HEK293 (cell line): ENCODE measurements around the gene WAC.

ENCODE experiments used
- CTCF ChIA-PET: fragments of 350-600 bp; formaldehyde crosslinking; extraction: SDS; loops from one replicate; lab custom pipeline; 2021; ENCODE audit warnings: antibody characterized with exemption; lab: Yijun Ruan, JAX
- POLR2A ChIA-PET: fragments of 300-600 bp; formaldehyde crosslinking; extraction: SDS; loops from one replicate; lab custom pipeline; 2020; ENCODE audit warnings: antibody characterized with exemption, inconsistent platforms; lab: Yijun Ruan, JAX
- H3K27ac ChIP-seq: fragments of 200-500 bp; sonication (Bioruptor generic); 2 replicates; pipeline ENCODE4 v1.5.1; 2014; ENCODE audit warnings: low read depth, low read length, control low read depth, inconsistent platforms; ENCODE audit errors: extremely low read depth
- H3K36me3 ChIP-seq, 2 experiments: fragments of 200-500 bp in 1 of 2; sonication (Bioruptor generic) in 1 of 2; 1 replicate in 1 of 2; 2 replicates in 1 of 2; pipeline ENCODE4 v1.5.1; 2014 to 2017; ENCODE audit warnings: inconsistent platforms in 2 of 2, low read length in 2 of 2; ENCODE audit not compliant: control insufficient read depth in 2 of 2, insufficient read depth in 1 of 2
- H3K4me1 ChIP-seq: fragments of 200-500 bp; sonication (Bioruptor generic); 2 replicates; pipeline ENCODE4 v1.5.1; 2014; ENCODE audit warnings: mild to moderate bottlenecking, low read length, inconsistent platforms; ENCODE audit not compliant: control insufficient read depth, insufficient read depth
- H3K4me3 ChIP-seq: 2 replicates; pipeline ENCODE4 v1.5.1; 2011; ENCODE audit warnings: low read depth, mild to moderate bottlenecking, control low read depth, low read length, moderate library complexity
- H3K9me3 ChIP-seq: fragments of 200-500 bp; sonication (Bioruptor generic); 2 replicates; pipeline ENCODE4 v1.5.1; 2014; ENCODE audit warnings: low read depth, low read length, inconsistent platforms; ENCODE audit not compliant: control insufficient read depth, insufficient read depth
- BCL11A ChIP-seq: fragments of 450-650 bp; formaldehyde crosslinking; IDR thresholded peaks from 2 replicates; pipeline ENCODE4 v1.5.1; 2016; ENCODE audit warnings: low read depth, missing biosample characterization, missing genetic modification characterization
- GLI4 ChIP-seq: fragments of 450-650 bp; formaldehyde crosslinking; IDR thresholded peaks from 2 replicates; pipeline ENCODE4 v1.5.1; 2016; ENCODE audit warnings: missing biosample characterization, missing genetic modification characterization
- KLF1 ChIP-seq: fragments of 450-650 bp; formaldehyde crosslinking; IDR thresholded peaks from 2 replicates; pipeline ENCODE4 v1.5.1; 2016; ENCODE audit warnings: missing biosample characterization, missing genetic modification characterization
- KLF7 ChIP-seq: fragments of 450-650 bp; formaldehyde crosslinking; IDR thresholded peaks from 2 replicates; pipeline ENCODE4 v1.5.1; 2016; ENCODE audit warnings: missing biosample characterization, missing genetic modification characterization, borderline replicate concordance
- MYNN ChIP-seq: fragments of 450-650 bp; formaldehyde crosslinking; IDR thresholded peaks from 2 replicates; pipeline ENCODE4 v1.5.1; 2016; ENCODE audit warnings: missing biosample characterization, missing genetic modification characterization, borderline replicate concordance
- RBAK ChIP-seq: fragments of 450-650 bp; formaldehyde crosslinking; IDR thresholded peaks from 2 replicates; pipeline ENCODE4 v1.5.1; 2016; ENCODE audit warnings: missing biosample characterization, missing genetic modification characterization
- SETDB1 ChIP-seq: IDR thresholded peaks from one replicate; pipeline ENCODE4 v1.6.1; 2017; ENCODE audit warnings: mild to moderate bottlenecking, low read length, moderate library complexity, mixed read lengths; ENCODE audit not compliant: insufficient read length
- TRIM28 ChIP-seq: IDR thresholded peaks from 2 replicates; pipeline ENCODE4 v1.6.1; 2011; ENCODE audit warnings: low read length, control low read depth, borderline replicate concordance
- ZBTB7A ChIP-seq: fragments of 450-650 bp; formaldehyde crosslinking; IDR thresholded peaks from 2 replicates; pipeline ENCODE4 v1.5.1; 2016; ENCODE audit warnings: low read depth, missing biosample characterization, missing genetic modification characterization
- ZNF114 ChIP-seq: fragments of 450-650 bp; formaldehyde crosslinking; IDR thresholded peaks from 2 replicates; pipeline ENCODE4 v1.5.0; 2017; ENCODE audit warnings: missing biosample characterization, missing genetic modification characterization
- ZNF132 ChIP-seq: fragments of 450-650 bp; formaldehyde crosslinking; IDR thresholded peaks from 2 replicates; pipeline ENCODE4 v1.5.1; 2017; ENCODE audit warnings: missing biosample characterization, missing genetic modification characterization, borderline replicate concordance
- ZNF155 ChIP-seq: fragments of 450-650 bp; formaldehyde crosslinking; IDR thresholded peaks from 2 replicates; pipeline ENCODE4 v1.5.1; 2016; ENCODE audit warnings: missing biosample characterization, missing genetic modification characterization
- ZNF214 ChIP-seq: fragments of 450-650 bp; formaldehyde crosslinking; IDR thresholded peaks from 2 replicates; pipeline ENCODE4 v1.5.1; 2017; ENCODE audit warnings: missing biosample characterization, mild to moderate bottlenecking, missing genetic modification characterization, borderline replicate concordance
- ZNF366 ChIP-seq: fragments of 450-650 bp; formaldehyde crosslinking; conservative IDR thresholded peaks from 2 replicates; pipeline ENCODE4 v1.5.1; 2016; ENCODE audit warnings: missing biosample characterization, missing genetic modification characterization
- ZNF423 ChIP-seq: fragments of 450-650 bp; formaldehyde crosslinking; IDR thresholded peaks from 2 replicates; pipeline ENCODE4 v1.5.1; 2016; ENCODE audit warnings: missing biosample characterization, missing genetic modification characterization
- ZNF561 ChIP-seq: fragments of 450-650 bp; IDR thresholded peaks from 2 replicates; pipeline ENCODE4 v1.5.1; 2018; ENCODE audit warnings: missing biosample characterization, missing genetic modification characterization, borderline replicate concordance
- ZNF600 ChIP-seq: fragments of 450-650 bp; formaldehyde crosslinking; IDR thresholded peaks from 2 replicates; pipeline ENCODE4 v1.5.1; 2016; ENCODE audit warnings: missing biosample characterization, missing genetic modification characterization
- ZNF707 ChIP-seq: fragments of 450-650 bp; formaldehyde crosslinking; IDR thresholded peaks from 2 replicates; pipeline ENCODE4 v1.5.1; 2016; ENCODE audit warnings: missing biosample characterization, missing genetic modification characterization
- TF ChIP-seq, protein P1 (sequence below): fragments of 450-650 bp; formaldehyde crosslinking; IDR thresholded peaks from 2 replicates; pipeline ENCODE4 v1.5.1; 2016; ENCODE audit warnings: missing biosample characterization, missing genetic modification characterization
- TF ChIP-seq, protein P2 (sequence below): fragments of 450-650 bp; formaldehyde crosslinking; IDR thresholded peaks from 2 replicates; pipeline ENCODE4 v1.5.1; 2016; ENCODE audit warnings: missing biosample characterization, missing genetic modification characterization
- TF ChIP-seq, protein P3 (sequence below): fragments of 450-650 bp; formaldehyde crosslinking; IDR thresholded peaks from 2 replicates; pipeline ENCODE4 v1.5.1; 2017; ENCODE audit warnings: missing biosample characterization, missing genetic modification characterization
- TF ChIP-seq, protein P4 (sequence below): fragments of 450-650 bp; formaldehyde crosslinking; IDR thresholded peaks from 2 replicates; pipeline ENCODE4 v1.5.1; 2016; ENCODE audit warnings: missing biosample characterization, missing genetic modification characterization

The WAC gene

DNA sequence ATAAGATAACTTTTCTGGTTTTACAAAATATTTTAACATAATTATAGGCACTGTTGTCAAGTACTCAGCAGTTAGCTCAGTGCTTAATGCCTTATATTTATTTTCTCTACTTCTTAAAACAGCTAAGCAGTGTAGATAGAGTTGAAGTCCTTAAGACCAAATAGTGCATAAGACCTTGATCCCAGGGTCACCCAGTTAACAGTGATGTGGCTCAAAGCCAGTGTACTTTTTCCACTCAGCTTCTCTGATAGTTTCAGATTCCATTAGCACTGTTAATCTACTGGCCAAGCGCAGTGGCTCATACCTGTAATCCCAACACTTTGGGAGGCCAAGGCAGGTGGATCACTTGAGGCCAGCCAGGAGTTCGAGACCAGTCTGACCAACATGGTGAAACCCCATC is 83.6 kb downstream of the WAC start:
- H3K36me3 ChIP-seq, result peaks cover 68 to 89% of the 10 kb centered on the region in 2 experiments
- CTCF ChIA-PET, result no interaction called here

DNA sequence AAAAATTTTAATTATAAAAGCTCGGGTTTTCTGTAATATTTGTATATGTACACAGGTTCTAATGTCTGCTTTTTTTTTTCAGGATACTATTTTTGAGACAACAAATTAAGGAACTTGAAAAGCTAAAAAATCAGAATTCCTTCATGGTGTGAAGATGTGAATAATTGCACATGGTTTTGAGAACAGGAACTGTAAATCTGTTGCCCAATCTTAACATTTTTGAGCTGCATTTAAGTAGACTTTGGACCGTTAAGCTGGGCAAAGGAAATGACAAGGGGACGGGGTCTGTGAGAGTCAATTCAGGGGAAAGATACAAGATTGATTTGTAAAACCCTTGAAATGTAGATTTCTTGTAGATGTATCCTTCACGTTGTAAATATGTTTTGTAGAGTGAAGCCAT is 86.5 kb downstream of the WAC start:
- Histone ChIP-seq H3K36me3 (peaks cover 48 to 62% of the 10 kb centered on the region in 2 experiments), H3K9me3 (no peaks in the 10 kb centered on the region), H3K4me1 (no peaks in the 10 kb centered on the region), H3K27ac (no peak overlapping the region), H3K4me3 (no peak overlapping the region)
- POLR2A ChIA-PET, result interaction anchor here (1.2 kb wide), 1 partner anchor 524 kb away, joined by 3 read pairs; no protein-coding TSS in a partner anchor
- CTCF ChIA-PET, result interaction anchor here (1.3 kb wide), 1 partner anchor 9 kb away, joined by 4 read pairs; no protein-coding TSS in a partner anchor
- TF ChIP-seq SETDB1 (no peak), RBAK (tag by site-specific recombination) (no peak), TRIM28 (no peak), ZNF600 (tag by site-specific recombination) (no peak), ZNF114 (tag by site-specific recombination) (no peak), ZNF707 (tag by site-specific recombination) (no peak), MYNN (tag by site-specific recombination) (no peak), ZNF366 (tag by site-specific recombination) (no peak), ZNF155 (tag by site-specific recombination) (no peak), ZBTB7A (tag by site-specific recombination) (no peak), ZNF132 (tag by site-specific recombination) (no peak), ZNF423 (tag by site-specific recombination) (no peak)
- TF ChIP-seq, protein P1, sequence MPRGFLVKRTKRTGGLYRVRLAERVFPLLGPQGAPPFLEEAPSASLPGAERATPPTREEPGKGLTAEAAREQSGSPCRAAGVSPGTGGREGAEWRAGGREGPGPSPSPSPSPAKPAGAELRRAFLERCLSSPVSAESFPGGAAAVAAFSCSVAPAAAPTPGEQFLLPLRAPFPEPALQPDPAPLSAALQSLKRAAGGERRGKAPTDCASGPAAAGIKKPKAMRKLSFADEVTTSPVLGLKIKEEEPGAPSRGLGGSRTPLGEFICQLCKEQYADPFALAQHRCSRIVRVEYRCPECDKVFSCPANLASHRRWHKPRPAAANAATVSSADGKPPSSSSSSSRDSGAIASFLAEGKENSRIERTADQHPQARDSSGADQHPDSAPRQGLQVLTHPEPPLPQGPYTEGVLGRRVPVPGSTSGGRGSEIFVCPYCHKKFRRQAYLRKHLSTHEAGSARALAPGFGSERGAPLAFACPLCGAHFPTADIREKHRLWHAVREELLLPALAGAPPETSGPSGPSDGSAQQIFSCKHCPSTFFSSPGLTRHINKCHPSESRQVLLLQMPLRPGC (tag by site-specific recombination), result no peak
- TF ChIP-seq, protein P2, sequence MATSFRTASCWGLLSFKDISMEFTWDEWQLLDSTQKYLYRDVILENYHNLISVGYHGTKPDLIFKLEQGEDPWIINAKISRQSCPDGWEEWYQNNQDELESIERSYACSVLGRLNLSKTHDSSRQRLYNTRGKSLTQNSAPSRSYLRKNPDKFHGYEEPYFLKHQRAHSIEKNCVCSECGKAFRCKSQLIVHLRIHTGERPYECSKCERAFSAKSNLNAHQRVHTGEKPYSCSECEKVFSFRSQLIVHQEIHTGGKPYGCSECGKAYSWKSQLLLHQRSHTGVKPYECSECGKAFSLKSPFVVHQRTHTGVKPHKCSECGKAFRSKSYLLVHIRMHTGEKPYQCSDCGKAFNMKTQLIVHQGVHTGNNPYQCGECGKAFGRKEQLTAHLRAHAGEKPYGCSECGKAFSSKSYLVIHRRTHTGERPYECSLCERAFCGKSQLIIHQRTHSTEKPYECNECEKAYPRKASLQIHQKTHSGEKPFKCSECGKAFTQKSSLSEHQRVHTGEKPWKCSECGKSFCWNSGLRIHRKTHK (tag by site-specific recombination), result no peak

More for the DNA sequence above, 83.6 kb downstream of the WAC start:
- TF ChIP-seq KLF1 (no peak), BCL11A (tag by site-specific recombination) (no peak), KLF7 (tag by site-specific recombination) (no peak), ZNF114 (tag by site-specific recombination) (no peak), ZNF214 (tag by site-specific recombination) (no peak), GLI4 (no peak), ZNF561 (tag by site-specific recombination) (no peak)
- TF ChIP-seq, protein P3, sequence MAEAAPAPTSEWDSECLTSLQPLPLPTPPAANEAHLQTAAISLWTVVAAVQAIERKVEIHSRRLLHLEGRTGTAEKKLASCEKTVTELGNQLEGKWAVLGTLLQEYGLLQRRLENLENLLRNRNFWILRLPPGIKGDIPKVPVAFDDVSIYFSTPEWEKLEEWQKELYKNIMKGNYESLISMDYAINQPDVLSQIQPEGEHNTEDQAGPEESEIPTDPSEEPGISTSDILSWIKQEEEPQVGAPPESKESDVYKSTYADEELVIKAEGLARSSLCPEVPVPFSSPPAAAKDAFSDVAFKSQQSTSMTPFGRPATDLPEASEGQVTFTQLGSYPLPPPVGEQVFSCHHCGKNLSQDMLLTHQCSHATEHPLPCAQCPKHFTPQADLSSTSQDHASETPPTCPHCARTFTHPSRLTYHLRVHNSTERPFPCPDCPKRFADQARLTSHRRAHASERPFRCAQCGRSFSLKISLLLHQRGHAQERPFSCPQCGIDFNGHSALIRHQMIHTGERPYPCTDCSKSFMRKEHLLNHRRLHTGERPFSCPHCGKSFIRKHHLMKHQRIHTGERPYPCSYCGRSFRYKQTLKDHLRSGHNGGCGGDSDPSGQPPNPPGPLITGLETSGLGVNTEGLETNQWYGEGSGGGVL, result no peak
- TF ChIP-seq, protein P4, sequence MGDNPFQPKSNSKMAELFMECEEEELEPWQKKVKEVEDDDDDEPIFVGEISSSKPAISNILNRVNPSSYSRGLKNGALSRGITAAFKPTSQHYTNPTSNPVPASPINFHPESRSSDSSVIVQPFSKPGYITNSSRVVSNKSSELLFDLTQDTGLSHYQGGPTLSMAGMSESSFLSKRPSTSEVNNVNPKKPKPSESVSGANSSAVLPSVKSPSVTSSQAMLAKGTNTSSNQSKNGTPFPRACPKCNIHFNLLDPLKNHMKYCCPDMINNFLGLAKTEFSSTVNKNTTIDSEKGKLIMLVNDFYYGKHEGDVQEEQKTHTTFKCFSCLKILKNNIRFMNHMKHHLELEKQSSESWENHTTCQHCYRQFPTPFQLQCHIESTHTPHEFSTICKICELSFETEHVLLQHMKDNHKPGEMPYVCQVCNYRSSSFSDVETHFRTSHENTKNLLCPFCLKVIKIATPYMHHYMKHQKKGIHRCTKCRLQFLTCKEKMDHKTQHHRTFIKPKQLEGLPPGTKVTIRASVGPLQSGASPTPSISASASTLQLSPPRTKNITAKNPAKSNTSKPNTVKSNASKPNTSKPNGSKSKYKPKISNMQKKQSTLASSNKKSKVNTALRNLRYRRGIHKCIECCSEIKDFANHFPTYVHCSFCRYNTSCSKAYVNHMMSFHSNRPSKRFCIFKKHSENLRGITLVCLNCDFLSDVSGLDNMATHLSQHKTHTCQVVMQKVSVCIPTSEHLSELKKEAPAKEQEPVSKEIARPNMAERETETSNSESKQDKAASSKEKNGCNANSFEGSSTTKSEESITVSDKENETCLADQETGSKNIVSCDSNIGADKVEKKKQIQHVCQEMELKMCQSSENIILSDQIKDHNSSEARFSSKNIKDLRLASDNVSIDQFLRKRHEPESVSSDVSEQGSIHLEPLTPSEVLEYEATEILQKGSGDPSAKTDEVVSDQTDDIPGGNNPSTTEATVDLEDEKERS (tag by site-specific recombination), result no peak
- Histone ChIP-seq H3K4me3 (no peak overlapping the region), H3K27ac (no peak overlapping the region), H3K4me1 (no peaks in the 10 kb centered on the region), H3K9me3 (no peaks in the 10 kb centered on the region)
- POLR2A ChIA-PET, result no interaction called here
